Stimulated activated naive CD4-positive, alpha-beta T cell (primary cell): Measurements from ENCODE around the gene ANKRD33B.

Experiments
- DNase-seq, 6 experiments: peaks; one replicate each; lab custom pipeline; 2025; lab: John Stamatoyannopoulos, UW

The ANKRD33B gene

DNA sequence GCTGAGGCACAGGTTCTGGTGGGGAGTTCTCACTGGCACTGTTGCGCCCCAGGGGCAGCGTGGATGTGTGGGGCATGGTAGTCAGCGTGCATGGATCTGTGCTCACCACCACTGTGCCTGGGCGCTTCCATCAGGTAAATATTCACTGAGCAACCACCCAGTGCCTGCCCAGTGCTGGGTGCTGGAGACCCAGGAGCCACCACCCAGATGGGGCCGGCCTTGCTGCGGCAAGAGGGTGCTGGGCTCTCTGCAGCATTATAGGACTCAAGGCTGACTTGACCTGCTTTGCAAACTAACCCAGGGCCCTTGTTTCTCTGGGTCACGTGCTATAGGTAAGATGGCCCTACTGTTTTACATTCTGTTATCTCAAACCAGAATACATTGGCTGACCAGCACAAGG is 136.6 kb downstream of the ANKRD33B start:
- DNase-seq, result no peak

DNA sequence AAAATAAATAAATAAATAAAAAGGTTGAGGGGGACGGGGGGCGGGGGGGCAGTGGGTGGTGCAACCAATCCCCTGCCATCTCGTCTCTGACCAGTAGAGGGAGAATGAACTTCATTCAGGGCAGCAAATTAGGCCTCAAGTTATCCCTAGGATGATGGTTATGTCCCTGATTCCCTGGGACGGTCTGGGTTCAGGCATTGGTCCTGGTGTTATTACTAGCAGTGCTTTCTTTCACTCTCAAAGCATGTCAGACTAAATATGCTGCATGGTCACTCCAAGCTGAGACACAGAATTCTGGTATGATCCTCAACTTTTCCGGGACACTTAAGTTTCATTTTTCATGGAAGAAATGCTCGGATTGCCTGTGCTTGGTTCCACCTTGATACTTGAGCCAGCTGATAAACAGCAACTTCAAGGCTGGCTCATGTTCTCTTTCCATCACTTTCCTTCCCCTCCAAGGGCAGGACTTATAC is 137.7 kb downstream of the ANKRD33B start:
- DNase-seq, result peak in 2 of 6 experiments; percentile 4 to 9

DNA sequence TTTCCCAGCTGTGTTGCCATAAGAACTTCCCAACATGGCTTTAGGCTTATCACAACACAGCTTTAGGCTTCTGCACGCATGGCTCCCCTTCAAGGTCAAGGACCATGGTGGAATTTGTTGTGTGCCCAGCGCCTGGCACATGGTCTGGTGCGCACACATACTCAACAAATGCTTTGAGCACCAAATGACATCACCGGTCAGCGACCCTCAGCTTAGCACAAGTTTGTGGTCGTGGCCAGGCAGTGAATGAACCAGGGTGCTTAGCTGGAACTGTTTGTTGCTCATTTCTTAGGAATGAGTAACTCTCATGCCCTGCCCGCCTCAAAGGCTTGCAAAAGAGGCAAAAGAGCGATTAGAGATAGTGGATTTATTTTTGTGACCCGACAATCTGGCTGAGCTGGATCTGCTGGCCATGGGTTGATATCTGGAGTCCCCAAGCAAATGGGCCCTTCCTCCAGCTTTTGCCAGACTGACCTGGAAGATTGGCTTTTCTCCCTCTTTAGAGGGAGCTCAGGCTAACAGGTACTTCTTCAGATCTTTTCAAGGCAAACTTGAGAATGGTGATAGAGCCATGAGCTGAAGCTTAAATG is 138.3 kb downstream of the ANKRD33B start:
- no peak for DNase-seq

DNA sequence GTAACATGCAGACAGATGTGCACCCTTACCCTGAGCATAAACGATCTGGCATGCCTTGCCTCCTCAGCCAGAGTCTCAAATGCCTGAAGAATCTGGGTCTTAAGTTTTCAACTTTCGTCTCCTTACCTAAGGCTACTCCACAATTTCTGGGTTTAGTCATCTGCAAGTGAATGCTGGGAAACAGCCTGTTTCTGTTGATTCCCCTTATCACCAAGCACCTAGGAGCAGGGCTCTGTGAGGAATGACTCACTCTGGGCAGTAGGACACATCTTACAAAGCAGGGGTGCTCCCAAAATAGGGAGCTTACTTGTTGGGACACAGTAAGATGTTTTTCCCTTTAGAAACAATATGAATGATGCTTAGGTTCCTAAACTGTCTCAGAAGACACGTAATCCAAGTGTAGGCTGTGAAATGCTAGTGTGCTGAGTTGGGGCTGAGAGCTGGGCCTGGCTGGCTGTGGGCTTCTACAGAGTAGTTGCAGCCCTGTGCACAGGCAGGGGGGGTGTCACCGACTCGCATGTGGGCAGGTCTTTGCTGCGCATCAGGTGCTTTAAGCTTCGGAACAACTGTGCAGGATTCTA is 139.1 kb downstream of the ANKRD33B start:
- DNase-seq, result no peak

DNA sequence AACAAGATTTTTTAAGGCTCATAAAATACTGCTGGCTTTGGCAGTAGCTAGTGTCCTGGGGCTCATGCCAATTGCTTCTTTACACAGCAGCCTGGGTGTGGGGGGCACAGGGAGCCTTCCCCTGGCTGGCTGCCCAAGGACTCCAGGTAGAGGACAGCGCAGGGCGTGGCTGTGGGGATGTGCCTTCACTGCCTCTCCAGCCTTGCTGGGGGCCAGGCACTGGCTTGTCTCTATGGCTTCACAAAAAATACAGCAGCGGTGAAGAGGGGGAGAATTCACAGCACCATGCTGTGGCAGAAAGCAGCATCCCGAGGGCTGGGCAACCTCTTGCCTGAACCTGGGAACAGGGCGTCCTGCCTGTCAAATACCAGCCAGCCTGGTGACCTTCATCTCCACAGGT is 139.8 kb downstream of the ANKRD33B start:
- no peak for DNase-seq

DNA sequence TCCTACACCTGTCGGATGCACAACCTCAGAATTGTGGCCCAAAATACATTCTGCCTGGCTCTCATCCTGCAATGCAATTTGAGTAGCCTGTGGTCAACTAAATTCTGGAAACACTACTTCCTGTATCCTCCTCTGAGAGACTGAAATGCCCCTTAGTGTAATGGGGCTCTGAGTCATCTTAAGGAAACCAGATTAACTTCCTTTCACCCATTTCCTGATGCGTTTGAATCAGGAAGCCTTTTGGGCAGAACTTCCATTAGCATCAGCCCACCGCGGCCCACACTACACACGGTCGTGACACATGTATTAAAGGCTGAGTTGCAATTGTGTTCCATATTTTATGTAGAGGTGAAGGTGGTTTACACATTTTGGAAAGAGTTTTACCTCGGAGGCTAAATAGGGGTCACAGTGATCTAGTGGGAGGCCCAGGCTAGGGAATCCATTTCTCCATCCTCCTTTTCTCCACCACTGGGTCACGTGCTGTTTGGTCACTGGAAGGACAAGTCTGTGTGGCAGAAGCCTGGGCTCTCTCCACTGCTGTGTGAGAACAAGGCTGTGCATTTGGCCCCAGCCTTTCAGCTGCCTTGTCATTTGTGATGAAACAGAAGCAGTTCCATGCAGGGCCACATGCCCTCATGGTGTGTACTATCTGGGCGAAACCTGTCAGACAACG is 141.2 kb downstream of the ANKRD33B start:
- DNase-seq, result no peak

DNA sequence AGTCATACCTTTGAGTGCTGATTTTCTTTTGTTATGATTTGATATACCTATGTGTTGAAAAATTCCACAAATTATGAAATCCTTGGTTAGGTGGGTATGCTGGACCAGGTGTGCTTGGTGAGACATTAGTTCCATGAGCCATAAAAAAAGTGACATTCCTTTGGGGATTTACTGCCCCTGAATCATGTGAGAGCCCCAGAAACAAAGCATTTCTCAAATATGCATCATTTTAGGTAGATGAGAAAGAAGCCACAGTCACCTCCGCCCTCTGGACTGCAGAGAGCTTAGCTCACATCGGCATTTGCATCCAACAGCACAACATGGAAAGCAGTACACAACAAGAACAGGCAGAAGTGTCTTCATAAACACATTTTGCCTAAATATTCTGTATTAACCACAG is 141.9 kb downstream of the ANKRD33B start:
- DNase-seq, result no peak

DNA sequence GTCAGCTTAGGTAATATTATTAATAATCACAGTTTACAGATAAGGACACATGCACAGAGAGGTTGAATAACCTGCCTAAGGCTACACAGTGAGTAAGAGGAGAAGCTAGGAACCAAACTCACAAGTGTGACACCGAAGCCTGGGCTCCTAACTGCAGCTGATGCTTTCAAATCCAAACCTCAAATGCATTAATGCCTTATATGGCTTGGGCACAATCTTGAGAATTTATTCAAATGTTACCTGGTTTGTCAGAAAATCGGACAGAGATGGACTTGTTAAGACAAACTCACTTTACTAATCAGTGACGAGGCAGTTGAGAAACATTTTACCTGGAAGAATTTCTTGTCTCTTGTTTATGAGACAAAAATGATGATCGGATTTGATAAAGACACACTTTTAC is 142.5 kb downstream of the ANKRD33B start:
- no peak for DNase-seq
